ENCODE results near the gene PTGES3L.

PTGES3L gene

GRCh38 chr17:42944211-42944610 is 35.7 kb downstream of the PTGES3L start:
- TF ChIP-seq REST (IDR thresholded peaks at IDR 0.05; ENCODE audit: insufficient read depth in 1 of 2, low read depth in 2 of 2, low read length in 2 of 2) (no peak), POLR2AphosphoS5 (IDR thresholded peaks at IDR 0.05; ENCODE audit: low read depth, low read length) (no peak), TAF1 (IDR thresholded peaks at IDR 0.05; ENCODE audit: borderline replicate concordance, insufficient read depth, low read length) (no peak)

DNA sequence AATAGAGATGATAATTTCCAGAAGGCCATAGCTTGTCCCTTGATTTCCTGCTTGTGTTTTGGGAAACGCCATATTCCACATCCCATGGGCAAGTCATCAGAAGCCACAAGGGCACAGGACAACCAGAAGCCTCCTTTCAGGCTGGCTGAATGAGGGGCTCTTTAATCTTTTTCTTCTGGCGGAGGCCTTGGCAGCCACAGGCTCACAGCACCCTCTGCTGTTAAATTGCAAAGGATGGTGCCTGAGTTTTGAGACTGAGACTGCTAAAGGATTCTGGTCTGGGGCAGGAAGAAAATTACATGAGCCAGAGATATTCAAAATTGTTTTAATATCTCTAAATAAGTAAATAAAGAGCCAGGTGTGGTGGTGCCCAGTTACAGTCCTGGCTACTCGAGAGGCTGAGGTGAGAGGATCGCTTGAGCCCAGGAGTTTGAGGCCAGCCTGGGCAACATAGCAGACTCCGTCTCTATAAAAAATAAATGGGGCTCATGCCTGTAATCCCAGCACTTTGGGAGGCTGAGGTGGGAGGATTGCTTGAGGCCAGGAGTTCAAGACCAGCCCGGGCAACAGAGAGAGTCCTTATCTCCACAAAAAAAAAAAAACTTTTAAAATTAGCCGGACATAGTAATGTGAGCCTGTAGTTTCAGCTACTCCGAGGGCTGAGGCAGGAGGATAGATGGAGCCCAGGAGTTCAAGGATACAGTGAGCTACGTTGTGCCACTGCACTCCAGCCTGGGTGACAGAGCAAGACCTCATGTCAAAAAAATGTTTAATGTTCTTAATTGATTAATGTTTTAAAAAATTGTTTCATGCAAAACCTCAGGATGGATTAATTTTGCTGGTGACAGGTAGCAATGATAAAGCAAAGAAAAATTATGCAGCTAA is 41.9 kb downstream of the PTGES3L start:
- TF ChIP-seq POLR2AphosphoS5 (IDR thresholded peaks at IDR 0.05; ENCODE audit: low read depth, low read length) (no peak), TAF1 (IDR thresholded peaks at IDR 0.05; ENCODE audit: borderline replicate concordance, insufficient read depth, low read length) (no peak), SIN3A (IDR thresholded peaks at IDR 0.05; ENCODE audit: borderline replicate concordance, insufficient read depth, low read length) (no peak), REST (IDR thresholded peaks at IDR 0.05; ENCODE audit: insufficient read depth in 1 of 2, low read depth in 2 of 2, low read length in 2 of 2) (no peak), FOXP2 (optimal IDR thresholded peaks at IDR 0.05; ENCODE audit: borderline replicate concordance, extremely low read depth, extremely low read length, insufficient read depth) (no peak)

GRCh38 chr17:42929497-42929844 is 50.4 kb downstream of the PTGES3L start:
- TF ChIP-seq POLR2AphosphoS5 (IDR thresholded peaks at IDR 0.05; ENCODE audit: low read depth, low read length) (no peak), TAF1 (IDR thresholded peaks at IDR 0.05; ENCODE audit: borderline replicate concordance, insufficient read depth, low read length) (no peak), REST (IDR thresholded peaks at IDR 0.05; ENCODE audit: insufficient read depth in 1 of 2, low read depth in 2 of 2, low read length in 2 of 2) (no peak), FOXP2 (optimal IDR thresholded peaks at IDR 0.05; ENCODE audit: borderline replicate concordance, extremely low read depth, extremely low read length, insufficient read depth) (no peak), SIN3A (IDR thresholded peaks at IDR 0.05; ENCODE audit: borderline replicate concordance, insufficient read depth, low read length) (no peak)

DNA sequence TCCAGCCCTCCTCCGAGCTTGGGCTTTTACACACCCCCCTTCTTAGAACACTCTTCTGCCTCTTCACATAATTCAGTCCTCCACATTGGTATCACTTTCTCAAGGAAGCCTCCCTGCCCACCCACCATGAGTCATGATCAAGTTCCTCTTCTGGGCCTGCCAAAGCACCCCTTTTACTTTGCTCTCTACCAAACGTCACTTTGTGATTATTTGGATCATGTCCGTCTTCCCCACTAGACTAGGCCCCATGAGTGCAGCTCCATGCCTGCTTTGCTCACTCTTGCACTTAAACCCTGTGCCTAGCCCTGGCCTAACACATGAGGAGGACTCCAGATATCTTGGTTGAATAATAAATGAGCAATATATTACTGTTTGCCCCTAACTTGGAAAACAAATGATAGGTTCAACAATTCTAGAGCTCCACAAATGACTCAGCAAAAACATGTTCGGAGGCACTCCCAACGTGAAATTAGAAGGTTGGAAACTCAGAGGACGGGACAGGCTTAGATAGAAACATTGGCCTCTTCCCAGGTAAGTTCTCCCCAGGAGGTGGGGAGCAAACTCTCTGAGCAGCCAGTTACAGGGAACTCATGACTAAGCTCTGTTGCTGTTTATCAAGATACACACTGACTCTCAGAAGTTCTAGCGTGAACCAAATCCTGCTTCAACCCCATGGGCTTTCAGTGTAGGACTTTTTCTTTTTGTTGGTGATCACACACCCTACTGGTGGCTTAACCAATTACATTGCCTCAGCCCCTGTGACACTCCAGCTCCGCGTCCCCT is 51.0 kb downstream of the PTGES3L start:
- TF ChIP-seq TAF1 (IDR thresholded peaks at IDR 0.05; ENCODE audit: borderline replicate concordance, insufficient read depth, low read length) (no peak), REST (IDR thresholded peaks at IDR 0.05; ENCODE audit: insufficient read depth in 1 of 2, low read depth in 2 of 2, low read length in 2 of 2) (no peak)
